KOPT-K1 (cell line): ENCODE data around the gene VMA21.

Source experiments
- H3K27ac ChIP-seq: fragments of 200-600 bp; sonication (generic); 2 replicates; pipeline ENCODE4 v1.5.1; 2016; ENCODE audit warnings: antibody characterized with exemption, mild to moderate bottlenecking, low read depth, low read length; ENCODE audit not compliant: poor library complexity, severe bottlenecking
- H3K36me3 ChIP-seq: fragments of 200-600 bp; sonication (generic); 2 replicates; pipeline ENCODE4 v1.5.1; 2017; ENCODE audit warnings: antibody characterized with exemption, mild to moderate bottlenecking, low read length, moderate library complexity; ENCODE audit not compliant: insufficient read depth
- H3K9me3 ChIP-seq: fragments of 200-600 bp; sonication (generic); 2 replicates; pipeline ENCODE4 v1.5.1; 2017; ENCODE audit warnings: antibody characterized with exemption, low read length, mild to moderate bottlenecking; ENCODE audit not compliant: insufficient read depth, poor library complexity, severe bottlenecking

The VMA21 gene

GRCh38 chrX:151396825-151397740 lies at the start of gene VMA21:
Gene VMA21 (plus strand): TSS chrX:151397206. CDS start chrX:151397309, 103 bp downstream.
- H3K27ac ChIP-seq: peak within 1 kb of the TSS; percentile 98
- peaks cover 9% of the 10 kb centered on the region for H3K36me3 ChIP-seq
- H3K9me3 ChIP-seq: no peaks in the 10 kb centered on the region

GRCh38 chrX:151359341-151359740 lies 37.7 kb upstream of the VMA21 start:
- Histone ChIP-seq H3K9me3 (no peaks in the 10 kb centered on the region), H3K36me3 (no peaks in the 10 kb centered on the region), H3K27ac (no peak overlapping the region)

GRCh38 chrX:151359931-151360871 lies 36.8 kb upstream of the VMA21 start:
- Histone ChIP-seq H3K9me3 (no peaks in the 10 kb centered on the region), H3K27ac (no peak overlapping the region), H3K36me3 (no peaks in the 10 kb centered on the region)

- H3K9me3 ChIP-seq: no peaks in the 10 kb centered on the region
- no peak overlapping the region for H3K27ac ChIP-seq
- H3K36me3 ChIP-seq: no peaks in the 10 kb centered on the region
Observed at GRCh38 chrX:151363316-151363715, 33.7 kb upstream of the VMA21 start.

- Histone ChIP-seq H3K27ac (no peak overlapping the region), H3K36me3 (no peaks in the 10 kb centered on the region), H3K9me3 (no peaks in the 10 kb centered on the region)
Observed at GRCh38 chrX:151365579-151365978, 31.4 kb upstream of the VMA21 start.

- Histone ChIP-seq H3K9me3 (no peaks in the 10 kb centered on the region), H3K27ac (no peak overlapping the region), H3K36me3 (no peaks in the 10 kb centered on the region)
Observed at GRCh38 chrX:151370906-151371305, 26.1 kb upstream of the VMA21 start.

- Histone ChIP-seq H3K36me3 (no peaks in the 10 kb centered on the region), H3K27ac (no peak overlapping the region), H3K9me3 (no peaks in the 10 kb centered on the region)
Observed at GRCh38 chrX:151384807-151385206, 12.2 kb upstream of the VMA21 start.

GRCh38 chrX:151386838-151387459 lies 10.1 kb upstream of the VMA21 start:
- H3K36me3 ChIP-seq: no peaks in the 10 kb centered on the region
- no peak overlapping the region for H3K27ac ChIP-seq

GRCh38 chrX:151391722-151392121 lies 5.3 kb upstream of the VMA21 start:
- H3K9me3 ChIP-seq: no peaks in the 10 kb centered on the region
- H3K27ac ChIP-seq: no peak overlapping the region
- no peaks in the 10 kb centered on the region for H3K36me3 ChIP-seq

More at GRCh38 chrX:151386838-151387459, 10.1 kb upstream of the VMA21 start:
- no peaks in the 10 kb centered on the region for H3K9me3 ChIP-seq

- peak overlapping the region; percentile 49 for H3K27ac ChIP-seq
Observed at GRCh38 chrX:151393514-151393913, 3.5 kb upstream of the VMA21 start.

GRCh38 chrX:151396042-151396824 lies 773 bp upstream of the VMA21 start:
- Histone ChIP-seq H3K27ac (peak overlapping the region; percentile 98), H3K36me3 (peaks cover 9% of the 10 kb centered on the region), H3K9me3 (no peaks in the 10 kb centered on the region)

More at GRCh38 chrX:151393514-151393913, 3.5 kb upstream of the VMA21 start:
- Histone ChIP-seq H3K9me3 (no peaks in the 10 kb centered on the region), H3K36me3 (no peaks in the 10 kb centered on the region)

- Histone ChIP-seq H3K27ac (peak overlapping the region; percentile 98), H3K9me3 (no peaks in the 10 kb centered on the region), H3K36me3 (peaks cover 15% of the 10 kb centered on the region)
Observed at GRCh38 chrX:151397741-151398070, 700 bp downstream of the VMA21 start.

GRCh38 chrX:151398346-151398745 lies 1.3 kb downstream of the VMA21 start:
- Histone ChIP-seq H3K9me3 (no peaks in the 10 kb centered on the region), H3K27ac (peak overlapping the region; percentile 98), H3K36me3 (peaks cover 21% of the 10 kb centered on the region)

GRCh38 chrX:151402719-151403390 lies 5.8 kb downstream of the VMA21 start:
- Histone ChIP-seq H3K36me3 (peaks cover 62% of the 10 kb centered on the region), H3K9me3 (no peaks in the 10 kb centered on the region), H3K27ac (no peak overlapping the region)
